ENCODE results near the gene STPG1.

- TF ChIP-seq POLR2AphosphoS5 (IDR thresholded peaks at IDR 0.05) = no peak
- no peak for TF ChIP-seq POLR2A (IDR thresholded peaks at IDR 0.05)
These were observed 22.3 kb upstream of the STPG1 start for GRCh38 chr1:24435782-24436365.
